ENCODE results near the gene FCRL1.

FCRL1 gene

DNA sequence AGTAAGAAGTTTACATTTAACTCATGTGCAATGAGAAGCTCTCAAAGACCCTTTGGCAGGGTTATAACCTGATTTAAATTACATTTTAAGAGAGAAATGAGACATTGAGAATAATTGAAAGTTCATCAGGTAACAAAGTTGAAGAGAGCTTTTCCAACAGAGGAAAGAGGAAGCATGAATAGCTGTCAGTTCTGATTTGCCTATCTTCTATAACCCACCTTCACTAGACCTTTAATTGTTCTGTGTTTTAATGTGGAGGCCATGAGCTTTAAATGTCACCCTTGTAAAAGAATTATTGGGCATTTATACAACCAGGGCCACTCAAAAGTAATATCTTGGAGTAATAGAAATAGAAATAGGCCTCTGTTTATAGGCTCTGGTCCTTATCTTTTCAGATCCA, 9.3 kb upstream of the FCRL1 start:
- Mint-ChIP-seq H3K4me1 (no peaks in the 10 kb centered on the region), H3K4me3 (no peak overlapping the region), H3K9me3 (no peaks in the 10 kb centered on the region), H3K27me3 (peaks cover 3% of the 10 kb centered on the region), H3K27ac (no peak overlapping the region), H3K36me3 (no peaks in the 10 kb centered on the region)

- Mint-ChIP-seq H3K36me3 (no peaks in the 10 kb centered on the region), H3K27me3 (peaks cover 7% of the 10 kb centered on the region), H3K9me3 (peaks cover 4% of the 10 kb centered on the region), H3K4me3 (no peak overlapping the region), H3K4me1 (no peaks in the 10 kb centered on the region), H3K27ac (no peak overlapping the region)
Observed at GRCh38 chr1:157820299-157820698, 379 bp upstream of the FCRL1 start.

GRCh38 chr1:157819215-157819614, 705 bp downstream of the FCRL1 start:
- peaks cover 11% of the 10 kb centered on the region for H3K9me3 Mint-ChIP-seq
- no peak overlapping the region for H3K4me3 Mint-ChIP-seq
- H3K27ac Mint-ChIP-seq = no peak overlapping the region
- peaks cover 6% of the 10 kb centered on the region for H3K27me3 Mint-ChIP-seq
- peaks cover 1% of the 10 kb centered on the region for H3K36me3 Mint-ChIP-seq
- H3K4me1 Mint-ChIP-seq = no peaks in the 10 kb centered on the region

- Mint-ChIP-seq H3K4me1 (no peaks in the 10 kb centered on the region), H3K9me3 (peaks cover 23% of the 10 kb centered on the region), H3K27ac (no peak overlapping the region), H3K4me3 (no peak overlapping the region), H3K36me3 (peaks cover 1% of the 10 kb centered on the region), H3K27me3 (peaks cover 4% of the 10 kb centered on the region)
Observed at GRCh38 chr1:157813269-157813668, 6.7 kb downstream of the FCRL1 start.

DNA sequence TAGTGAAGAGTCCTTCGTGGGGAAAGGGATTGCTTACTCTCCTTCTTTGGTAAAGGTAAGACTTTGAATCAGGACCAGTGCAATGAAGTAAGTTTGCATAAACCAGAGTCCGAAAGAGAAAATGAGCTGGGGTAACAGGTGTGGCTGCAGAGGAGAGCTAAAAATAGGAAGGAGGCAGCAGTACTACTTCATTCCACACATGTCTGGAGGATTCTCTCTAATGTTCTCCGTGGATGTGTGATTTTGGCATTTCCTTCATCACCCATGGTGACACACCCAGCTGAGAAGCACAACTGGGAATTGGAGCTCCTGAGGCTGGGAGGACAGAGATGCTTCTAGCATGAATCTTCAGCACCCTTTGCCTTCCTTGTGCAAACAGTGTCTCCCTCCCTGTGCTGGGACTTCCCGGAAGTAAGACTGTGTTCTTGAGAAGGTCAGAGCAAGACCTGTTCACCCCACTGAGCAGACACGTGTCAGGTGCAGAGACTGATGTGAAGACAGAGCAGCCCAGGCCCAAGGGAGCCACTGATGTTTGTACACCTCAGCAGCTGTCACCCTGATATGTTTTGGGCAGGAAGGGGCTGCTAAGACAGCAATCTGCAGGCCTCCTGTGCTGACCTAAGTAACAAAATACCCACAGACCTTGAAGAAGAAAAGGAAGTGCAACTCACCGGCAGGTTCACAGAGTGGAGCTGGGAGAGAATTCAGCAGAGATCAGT, 13.3 kb downstream of the FCRL1 start:
- peaks cover 5% of the 10 kb centered on the region for H3K27me3 Mint-ChIP-seq
- H3K4me3 Mint-ChIP-seq = no peak overlapping the region
- no peak overlapping the region for H3K27ac Mint-ChIP-seq
- H3K9me3 Mint-ChIP-seq = peaks cover 7% of the 10 kb centered on the region
- no peaks in the 10 kb centered on the region for H3K36me3 Mint-ChIP-seq
- no peaks in the 10 kb centered on the region for H3K4me1 Mint-ChIP-seq

GRCh38 chr1:157803851-157804250, 16.1 kb downstream of the FCRL1 start:
- no peaks in the 10 kb centered on the region for H3K36me3 Mint-ChIP-seq
- no peak overlapping the region for H3K4me3 Mint-ChIP-seq
- peaks cover 4% of the 10 kb centered on the region for H3K9me3 Mint-ChIP-seq
- no peaks in the 10 kb centered on the region for H3K4me1 Mint-ChIP-seq
- H3K27me3 Mint-ChIP-seq = peaks cover 3% of the 10 kb centered on the region
- no peak overlapping the region for H3K27ac Mint-ChIP-seq

- Mint-ChIP-seq H3K27me3 (no peaks in the 10 kb centered on the region), H3K27ac (no peak overlapping the region), H3K9me3 (no peaks in the 10 kb centered on the region), H3K4me3 (no peak overlapping the region), H3K36me3 (no peaks in the 10 kb centered on the region), H3K4me1 (no peaks in the 10 kb centered on the region)
Observed at GRCh38 chr1:157799996-157800395, 19.9 kb downstream of the FCRL1 start.

- H3K4me3 Mint-ChIP-seq = no peak overlapping the region
- no peak overlapping the region for H3K27ac Mint-ChIP-seq
- H3K27me3 Mint-ChIP-seq = no peaks in the 10 kb centered on the region
- H3K36me3 Mint-ChIP-seq = no peaks in the 10 kb centered on the region
- H3K4me1 Mint-ChIP-seq = no peaks in the 10 kb centered on the region
- peaks cover 2% of the 10 kb centered on the region for H3K9me3 Mint-ChIP-seq
Observed at GRCh38 chr1:157798211-157798610, 21.7 kb downstream of the FCRL1 start.

GRCh38 chr1:157785248-157785647, 34.7 kb downstream of the FCRL1 start:
- no peaks in the 10 kb centered on the region for H3K4me1 Mint-ChIP-seq

GRCh38 chr1:157784801-157785200, 35.1 kb downstream of the FCRL1 start:
- no peaks in the 10 kb centered on the region for H3K36me3 Mint-ChIP-seq
- peaks cover 11% of the 10 kb centered on the region for H3K27me3 Mint-ChIP-seq
- no peaks in the 10 kb centered on the region for H3K4me1 Mint-ChIP-seq
- peaks cover 9% of the 10 kb centered on the region for H3K9me3 Mint-ChIP-seq
- no peak overlapping the region for H3K4me3 Mint-ChIP-seq
- H3K27ac Mint-ChIP-seq = no peak overlapping the region

More at GRCh38 chr1:157785248-157785647, 34.7 kb downstream of the FCRL1 start:
- H3K27ac Mint-ChIP-seq = no peak overlapping the region
- peaks cover 9% of the 10 kb centered on the region for H3K9me3 Mint-ChIP-seq
- H3K36me3 Mint-ChIP-seq = no peaks in the 10 kb centered on the region
- H3K4me3 Mint-ChIP-seq = no peak overlapping the region
- H3K27me3 Mint-ChIP-seq = peaks cover 11% of the 10 kb centered on the region

GRCh38 chr1:157782931-157783330, 37.0 kb downstream of the FCRL1 start:
- Mint-ChIP-seq H3K9me3 (peaks cover 9% of the 10 kb centered on the region), H3K27me3 (peaks cover 17% of the 10 kb centered on the region), H3K36me3 (no peaks in the 10 kb centered on the region), H3K4me1 (no peaks in the 10 kb centered on the region), H3K27ac (no peak overlapping the region), H3K4me3 (no peak overlapping the region)

- Mint-ChIP-seq H3K4me3 (no peak overlapping the region), H3K9me3 (no peaks in the 10 kb centered on the region), H3K27me3 (peaks cover 17% of the 10 kb centered on the region), H3K4me1 (no peaks in the 10 kb centered on the region), H3K36me3 (no peaks in the 10 kb centered on the region), H3K27ac (no peak overlapping the region)
Observed at GRCh38 chr1:157781048-157781447, 38.9 kb downstream of the FCRL1 start.

GRCh38 chr1:157776971-157777391, 42.9 kb downstream of the FCRL1 start, which contains the start of gene FCRL2:
FCRL2 (minus strand) TSS chr1:157777132; CDS start chr1:157777073, 59 bp downstream.
- no peaks in the 10 kb centered on the region for H3K36me3 Mint-ChIP-seq
- no peak within 1 kb of the TSS for H3K4me3 Mint-ChIP-seq
- H3K9me3 Mint-ChIP-seq = no peaks in the 10 kb centered on the region
- no peak within 1 kb of the TSS for H3K27ac Mint-ChIP-seq
- H3K27me3 Mint-ChIP-seq = peaks cover 10% of the 10 kb centered on the region
- H3K4me1 Mint-ChIP-seq = no peaks in the 10 kb centered on the region

- no peak overlapping the region for H3K27ac Mint-ChIP-seq
- no peaks in the 10 kb centered on the region for H3K36me3 Mint-ChIP-seq
- no peak overlapping the region for H3K4me3 Mint-ChIP-seq
- no peaks in the 10 kb centered on the region for H3K9me3 Mint-ChIP-seq
- no peaks in the 10 kb centered on the region for H3K4me1 Mint-ChIP-seq
- peaks cover 5% of the 10 kb centered on the region for H3K27me3 Mint-ChIP-seq
Observed at GRCh38 chr1:157775101-157775870, 44.6 kb downstream of the FCRL1 start.

GRCh38 chr1:157774412-157774811, 45.5 kb downstream of the FCRL1 start:
- peaks cover 2% of the 10 kb centered on the region for H3K27me3 Mint-ChIP-seq
- no peak overlapping the region for H3K27ac Mint-ChIP-seq
- no peaks in the 10 kb centered on the region for H3K4me1 Mint-ChIP-seq
- no peak overlapping the region for H3K4me3 Mint-ChIP-seq
- no peaks in the 10 kb centered on the region for H3K9me3 Mint-ChIP-seq
- no peaks in the 10 kb centered on the region for H3K36me3 Mint-ChIP-seq
